HL-60/S4 treated with retinoic acid at 250 ng/mL for 4 days and 3 days (cell line): ENCODE measurements around the gene PARP9.
"Not testable (repeated sequence)": the region's sequence is repeated elsewhere in the genome, so short reads cannot be mapped to it uniquely, and the experiment has no call there.

Source experiments
- in situ Hi-C: fragments of 300-500 bp; cut with MboI; formaldehyde crosslinking; loops from 2 replicates; pipeline ENCODE4 v1.7.0; 2022; ENCODE audit warnings: low sequenced_read_pairs

PARP9 gene

GRCh38 chr3:122530164-122530563 is 33.9 kb downstream of the PARP9 start:
- in situ Hi-C loops = no loop called here

GRCh38 chr3:122523317-122523716 is 40.8 kb downstream of the PARP9 start:
- in situ Hi-C loops = no loop called here

- in situ Hi-C loops = no loop called here
These were observed 43.2 kb downstream of the PARP9 start for GRCh38 chr3:122520861-122521260.

GRCh38 chr3:122519693-122520092 is 44.4 kb downstream of the PARP9 start:
- in situ Hi-C loops = no loop called here

- in situ Hi-C loops = no loop called here
These were observed 47.2 kb downstream of the PARP9 start for GRCh38 chr3:122516846-122517360.

GRCh38 chr3:122515870-122516269 is 48.2 kb downstream of the PARP9 start:
- in situ Hi-C loops = no loop called here

- in situ Hi-C loops = no loop called here
These were observed 49.1 kb downstream of the PARP9 start for GRCh38 chr3:122515020-122515468.

GRCh38 chr3:122514123-122515019 is 49.7 kb downstream of the PARP9 start, which contains the start of gene KPNA1:
KPNA1 (minus strand) TSS chr3:122514939; CDS start chr3:122496565, 18,374 bp downstream.
- in situ Hi-C loops = no loop called here

GRCh38 chr3:122513386-122514122 is 50.5 kb downstream of the PARP9 start:
- in situ Hi-C loops = no loop called here

- in situ Hi-C loops = no loop called here
These were observed 51.8 kb downstream of the PARP9 start for GRCh38 chr3:122512284-122512683.

- in situ Hi-C loops = no loop called here
These were observed 53.1 kb downstream of the PARP9 start for GRCh38 chr3:122510878-122511535.

GRCh38 chr3:122508944-122509343 is 55.2 kb downstream of the PARP9 start:
- in situ Hi-C loops = not testable (repeated sequence)

- in situ Hi-C loops = no loop called here
These were observed 55.8 kb downstream of the PARP9 start for GRCh38 chr3:122508135-122508914.

- in situ Hi-C loops = no loop called here
These were observed 57.6 kb downstream of the PARP9 start for GRCh38 chr3:122506450-122506849.

GRCh38 chr3:122505676-122506075 is 58.4 kb downstream of the PARP9 start:
- in situ Hi-C loops = no loop called here

- in situ Hi-C loops = no loop called here
These were observed 61.2 kb downstream of the PARP9 start for GRCh38 chr3:122502941-122503340.

GRCh38 chr3:122502139-122502538 is 62.0 kb downstream of the PARP9 start:
- in situ Hi-C loops = no loop called here

GRCh38 chr3:122500964-122501363 is 63.1 kb downstream of the PARP9 start:
- in situ Hi-C loops = not testable (repeated sequence)

- in situ Hi-C loops = no loop called here
These were observed 65.9 kb downstream of the PARP9 start for GRCh38 chr3:122498152-122498551.

- in situ Hi-C loops = no loop called here
These were observed 66.7 kb downstream of the PARP9 start for GRCh38 chr3:122497425-122497824.
